ENCODE data around the gene NOM1.

The NOM1 gene

DNA sequence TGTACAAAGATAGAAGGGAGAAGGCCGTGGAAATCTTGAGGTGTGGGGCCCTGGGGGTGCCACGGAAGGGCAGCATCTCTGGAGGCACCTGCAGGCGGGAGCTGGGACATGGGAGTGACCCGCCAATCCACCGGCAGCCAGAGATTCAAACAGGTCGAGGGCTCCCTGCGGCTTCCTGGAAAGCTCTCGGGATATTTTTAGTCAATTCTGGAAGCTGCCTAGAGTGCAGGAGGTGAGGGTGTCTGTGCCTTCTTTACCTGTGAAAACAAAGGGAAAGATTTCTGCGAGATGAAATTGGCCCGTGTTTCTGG is 44.4 kb downstream of the NOM1 start:
- WGBS, 2 experiments = 77 to 78% methylated on average over 10 of the region's 10 CpGs
- no peaks in the 10 kb centered on the region for H3K36me3 ChIP-seq (ENCODE audit: control insufficient read depth, insufficient read depth, low read length)
- H3K27me3 ChIP-seq (ENCODE audit: control insufficient read depth, insufficient read depth, low read length, poor library complexity, severe bottlenecking) = peaks cover 44% of the 10 kb centered on the region
- H3K4me1 ChIP-seq (ENCODE audit: control insufficient read depth, insufficient read depth, low read length) = no peaks in the 10 kb centered on the region
- H3K4me3 ChIP-seq (ENCODE audit: insufficient read depth, low read depth, low read length) = no peak overlapping the region
- no peaks in the 10 kb centered on the region for H3K9me3 ChIP-seq (ENCODE audit: control insufficient read depth, low read length)
- no peak overlapping the region for H3K27ac ChIP-seq (ENCODE audit: insufficient read depth, low read depth, low read length, poor library complexity, severe bottlenecking)

DNA sequence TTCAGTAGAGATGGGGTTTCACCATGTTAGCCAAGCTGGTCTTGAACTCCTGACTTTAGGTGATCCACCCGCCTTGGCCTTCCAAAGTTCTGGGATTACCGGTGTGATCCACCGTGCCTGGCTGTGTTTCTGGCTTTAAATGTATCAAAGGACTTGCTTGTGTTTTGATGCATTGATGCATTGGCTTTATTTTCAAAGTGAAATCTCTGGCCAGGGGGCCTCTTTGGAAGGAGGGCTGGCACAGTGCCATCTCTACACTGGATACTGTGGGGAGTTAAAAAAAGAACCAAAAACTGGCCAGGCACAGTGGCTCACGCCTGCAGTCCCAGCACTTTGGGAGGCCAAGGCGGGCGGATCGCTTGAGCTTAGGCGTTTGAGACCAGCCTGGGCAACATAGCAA is 44.9 kb downstream of the NOM1 start:
- Histone ChIP-seq H3K27ac (ENCODE audit: insufficient read depth, low read depth, low read length, poor library complexity, severe bottlenecking) (no peak overlapping the region), H3K27me3 (ENCODE audit: control insufficient read depth, insufficient read depth, low read length, poor library complexity, severe bottlenecking) (peaks cover 49% of the 10 kb centered on the region), H3K4me1 (ENCODE audit: control insufficient read depth, insufficient read depth, low read length) (peaks cover 2% of the 10 kb centered on the region), H3K4me3 (ENCODE audit: insufficient read depth, low read depth, low read length) (no peak overlapping the region), H3K9me3 (ENCODE audit: control insufficient read depth, low read length) (no peaks in the 10 kb centered on the region), H3K36me3 (ENCODE audit: control insufficient read depth, insufficient read depth, low read length) (no peaks in the 10 kb centered on the region)
- WGBS, 2 experiments = 80 to 91% methylated on average over 8 of the region's 8 CpGs

DNA sequence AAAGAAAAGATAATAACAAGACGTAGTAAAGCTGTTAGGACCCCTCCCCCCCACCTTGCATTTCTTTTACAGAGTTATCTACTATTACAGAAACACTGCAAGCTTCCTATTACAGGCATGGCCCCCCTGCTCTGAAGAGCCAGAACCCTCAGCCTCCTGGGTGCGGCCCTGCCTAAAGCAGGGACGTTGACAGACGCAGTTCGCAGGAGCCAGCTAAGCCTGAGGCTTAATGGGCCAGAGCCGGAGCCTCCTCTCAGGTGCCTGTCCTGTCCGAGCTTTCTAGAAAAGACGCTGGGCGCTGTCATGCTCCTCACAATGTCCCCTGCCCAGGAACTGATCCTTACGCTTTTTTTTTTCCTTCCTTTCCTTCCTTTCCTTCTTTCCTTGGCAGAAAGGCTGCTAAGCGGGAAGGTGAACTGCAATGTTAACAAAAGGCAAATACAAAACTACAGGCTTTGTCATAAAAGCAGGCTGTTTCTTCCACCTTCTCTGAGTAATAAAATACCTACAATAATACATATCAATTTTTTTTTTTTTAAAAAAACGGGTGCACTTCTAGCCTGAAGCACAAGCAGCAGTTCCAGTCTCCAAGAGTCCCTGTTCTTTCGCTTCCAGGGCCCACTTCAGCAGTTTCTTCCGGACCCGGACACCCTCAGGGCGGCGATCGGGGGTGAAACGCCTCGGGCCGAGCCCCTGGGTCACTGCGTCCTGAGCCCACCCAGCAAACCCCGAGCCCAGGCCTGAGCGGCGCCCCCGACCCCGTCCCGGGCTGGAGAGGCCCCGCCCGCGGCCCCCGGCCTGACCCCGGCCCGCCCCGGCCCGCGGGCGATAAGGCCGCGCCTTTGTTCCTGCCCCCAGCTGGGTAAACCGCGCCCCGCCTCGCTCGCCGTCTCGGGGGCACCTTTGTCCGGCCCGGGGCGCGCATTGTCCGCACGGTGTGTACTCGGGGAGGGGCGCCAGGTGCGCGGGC is 49.8 kb downstream of the NOM1 start:
- WGBS, 2 experiments = 2% methylated on average over 57 of the region's 57 CpGs
- no peaks in the 10 kb centered on the region for H3K36me3 ChIP-seq (ENCODE audit: control insufficient read depth, insufficient read depth, low read length)
- H3K4me3 ChIP-seq (ENCODE audit: insufficient read depth, low read depth, low read length) = peak overlapping the region; percentile 21
- peaks cover 88% of the 10 kb centered on the region for H3K27me3 ChIP-seq (ENCODE audit: control insufficient read depth, insufficient read depth, low read length, poor library complexity, severe bottlenecking)
- no peak overlapping the region for H3K27ac ChIP-seq (ENCODE audit: insufficient read depth, low read depth, low read length, poor library complexity, severe bottlenecking)
- H3K4me1 ChIP-seq (ENCODE audit: control insufficient read depth, insufficient read depth, low read length) = peaks cover 29% of the 10 kb centered on the region
- no peaks in the 10 kb centered on the region for H3K9me3 ChIP-seq (ENCODE audit: control insufficient read depth, low read length)

- H3K4me3 ChIP-seq (ENCODE audit: insufficient read depth, low read depth, low read length) = peak overlapping the region; percentile 21
- H3K9me3 ChIP-seq (ENCODE audit: control insufficient read depth, low read length) = no peaks in the 10 kb centered on the region
- peaks cover 31% of the 10 kb centered on the region for H3K4me1 ChIP-seq (ENCODE audit: control insufficient read depth, insufficient read depth, low read length)
- no peaks in the 10 kb centered on the region for H3K36me3 ChIP-seq (ENCODE audit: control insufficient read depth, insufficient read depth, low read length)
- WGBS, 2 experiments = 0 to 1% methylated on average over 69 to 72 of the region's 75 CpGs
- peaks cover 97% of the 10 kb centered on the region for H3K27me3 ChIP-seq (ENCODE audit: control insufficient read depth, insufficient read depth, low read length, poor library complexity, severe bottlenecking)
- no peak overlapping the region for H3K27ac ChIP-seq (ENCODE audit: insufficient read depth, low read depth, low read length, poor library complexity, severe bottlenecking)
Measured at GRCh38 chr7:156999958-157000726, 50.6 kb downstream of the NOM1 start.

DNA sequence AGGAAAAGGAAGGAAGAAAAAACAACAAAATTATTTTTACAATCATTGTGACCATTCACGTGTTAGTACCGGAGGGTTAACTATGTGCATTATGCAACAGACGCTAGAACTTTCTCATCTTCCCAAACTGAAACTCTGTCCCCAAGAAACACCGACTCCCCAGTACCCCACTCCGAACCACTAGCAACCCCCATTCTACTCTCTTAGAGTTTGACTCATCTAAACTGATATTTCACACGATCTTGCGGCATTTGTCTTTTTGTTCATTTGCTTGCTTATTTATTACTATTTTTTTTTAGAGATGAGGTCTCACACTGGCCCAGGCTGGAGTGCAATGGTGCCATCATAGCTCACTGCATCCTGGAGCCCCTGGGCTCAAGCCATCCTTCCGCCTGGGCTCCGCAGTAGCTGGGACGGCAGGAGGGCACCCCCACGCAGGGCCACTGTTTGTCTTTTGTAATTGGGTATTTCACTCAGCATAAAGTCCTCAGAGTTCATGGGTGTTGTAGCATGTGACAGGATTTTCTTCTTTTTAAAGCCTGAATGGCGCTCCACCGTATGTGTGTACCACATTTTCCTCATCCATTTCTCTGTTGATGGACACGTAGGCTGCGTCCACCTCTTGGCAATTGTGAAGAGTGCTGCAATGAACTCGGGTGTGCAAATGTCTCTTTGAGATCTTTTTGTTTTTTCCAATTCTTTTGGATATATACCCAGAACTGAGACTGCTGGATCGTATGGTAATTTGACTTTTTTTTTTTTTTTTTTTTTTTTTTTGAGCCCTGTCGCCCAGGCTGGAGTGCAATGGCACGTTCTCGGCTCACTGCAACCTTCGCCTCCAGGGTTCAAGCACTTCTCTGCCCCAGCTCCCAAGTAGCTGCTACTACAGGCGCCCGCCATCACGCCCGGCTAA is 51.5 kb downstream of the NOM1 start:
- Histone ChIP-seq H3K4me3 (ENCODE audit: insufficient read depth, low read depth, low read length) (no peak overlapping the region), H3K4me1 (ENCODE audit: control insufficient read depth, insufficient read depth, low read length) (peaks cover 31% of the 10 kb centered on the region), H3K27ac (ENCODE audit: insufficient read depth, low read depth, low read length, poor library complexity, severe bottlenecking) (no peak overlapping the region), H3K9me3 (ENCODE audit: control insufficient read depth, low read length) (no peaks in the 10 kb centered on the region), H3K36me3 (ENCODE audit: control insufficient read depth, insufficient read depth, low read length) (no peaks in the 10 kb centered on the region), H3K27me3 (ENCODE audit: control insufficient read depth, insufficient read depth, low read length, poor library complexity, severe bottlenecking) (peaks cover 100% of the 10 kb centered on the region)
- WGBS, 2 experiments = 9% methylated on average over 24 to 25 of the region's 25 CpGs

DNA sequence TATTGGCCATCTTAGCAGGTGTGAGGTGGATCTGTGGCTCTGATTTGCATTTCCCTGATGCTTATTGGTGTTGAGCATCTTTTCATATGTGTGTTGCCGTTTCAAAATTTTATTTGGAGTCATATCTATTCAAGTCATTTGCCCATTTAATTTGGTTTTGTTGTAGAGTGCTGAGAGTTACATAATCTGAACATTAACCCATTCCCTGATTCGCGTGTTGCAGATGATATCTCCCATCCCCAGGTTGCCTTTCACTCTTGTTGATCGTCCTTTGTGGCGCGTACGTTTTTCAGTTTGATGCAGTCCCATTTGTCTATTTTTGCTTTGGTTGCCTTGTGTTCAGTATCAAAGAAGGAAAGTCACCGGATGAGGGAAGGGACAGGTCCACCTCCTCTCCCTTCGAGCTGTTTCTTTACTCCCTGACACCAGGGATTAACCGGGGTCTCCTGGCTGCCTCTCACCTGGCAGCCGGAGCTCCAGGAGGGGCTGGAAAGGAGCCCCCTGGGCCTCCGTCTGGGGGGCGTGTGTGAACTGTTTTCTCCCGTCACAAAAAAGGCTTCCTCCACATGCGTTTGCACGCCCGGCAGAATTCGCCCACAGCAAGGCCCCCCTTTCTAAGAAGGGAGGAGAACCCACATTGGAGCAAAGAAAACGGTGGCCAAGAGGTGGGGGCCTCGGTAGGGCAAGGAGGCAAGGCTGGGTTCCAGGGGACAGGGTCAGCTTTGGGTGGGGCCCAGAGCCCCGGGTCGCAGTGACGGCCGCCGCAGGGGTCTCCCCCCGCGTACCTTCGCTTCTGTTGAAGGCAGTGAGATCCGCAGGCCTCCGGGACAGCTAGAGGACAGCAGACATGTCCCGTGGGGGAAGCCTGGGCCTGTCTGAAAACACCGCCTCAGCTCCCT is 52.7 kb downstream of the NOM1 start:
- 4 to 5% methylated on average over 31 to 32 of the region's 32 CpGs for WGBS, 2 experiments
- H3K27me3 ChIP-seq (ENCODE audit: control insufficient read depth, insufficient read depth, low read length, poor library complexity, severe bottlenecking) = peaks cover 100% of the 10 kb centered on the region
- H3K27ac ChIP-seq (ENCODE audit: insufficient read depth, low read depth, low read length, poor library complexity, severe bottlenecking) = no peak overlapping the region
- no peaks in the 10 kb centered on the region for H3K36me3 ChIP-seq (ENCODE audit: control insufficient read depth, insufficient read depth, low read length)
- H3K4me1 ChIP-seq (ENCODE audit: control insufficient read depth, insufficient read depth, low read length) = peaks cover 31% of the 10 kb centered on the region
- no peak overlapping the region for H3K4me3 ChIP-seq (ENCODE audit: insufficient read depth, low read depth, low read length)
- no peaks in the 10 kb centered on the region for H3K9me3 ChIP-seq (ENCODE audit: control insufficient read depth, low read length)

- Histone ChIP-seq H3K4me1 (ENCODE audit: control insufficient read depth, insufficient read depth, low read length) (peaks cover 31% of the 10 kb centered on the region), H3K4me3 (ENCODE audit: insufficient read depth, low read depth, low read length) (no peak overlapping the region), H3K27ac (ENCODE audit: insufficient read depth, low read depth, low read length, poor library complexity, severe bottlenecking) (no peak overlapping the region), H3K27me3 (ENCODE audit: control insufficient read depth, insufficient read depth, low read length, poor library complexity, severe bottlenecking) (peaks cover 100% of the 10 kb centered on the region), H3K36me3 (ENCODE audit: control insufficient read depth, insufficient read depth, low read length) (no peaks in the 10 kb centered on the region), H3K9me3 (ENCODE audit: control insufficient read depth, low read length) (no peaks in the 10 kb centered on the region)
- WGBS, 2 experiments = 1% methylated on average over 47 of the region's 47 CpGs
Measured at GRCh38 chr7:157002819-157003421, 53.4 kb downstream of the NOM1 start.

- no peak overlapping the region for H3K4me3 ChIP-seq (ENCODE audit: insufficient read depth, low read depth, low read length)
- peaks cover 100% of the 10 kb centered on the region for H3K27me3 ChIP-seq (ENCODE audit: control insufficient read depth, insufficient read depth, low read length, poor library complexity, severe bottlenecking)
- WGBS, 2 experiments = 2% methylated on average over 6 of the region's 6 CpGs
Measured at GRCh38 chr7:157003445-157003755, 53.9 kb downstream of the NOM1 start.

More at GRCh38 chr7:157003445-157003755, 53.9 kb downstream of the NOM1 start:
- H3K36me3 ChIP-seq (ENCODE audit: control insufficient read depth, insufficient read depth, low read length) = no peaks in the 10 kb centered on the region
- no peaks in the 10 kb centered on the region for H3K9me3 ChIP-seq (ENCODE audit: control insufficient read depth, low read length)
- H3K27ac ChIP-seq (ENCODE audit: insufficient read depth, low read depth, low read length, poor library complexity, severe bottlenecking) = no peak overlapping the region
- peaks cover 31% of the 10 kb centered on the region for H3K4me1 ChIP-seq (ENCODE audit: control insufficient read depth, insufficient read depth, low read length)

Data from ectodermal cell (in vitro differentiated cells).